ENCODE measurements around the gene MOGAT1.

DNA sequence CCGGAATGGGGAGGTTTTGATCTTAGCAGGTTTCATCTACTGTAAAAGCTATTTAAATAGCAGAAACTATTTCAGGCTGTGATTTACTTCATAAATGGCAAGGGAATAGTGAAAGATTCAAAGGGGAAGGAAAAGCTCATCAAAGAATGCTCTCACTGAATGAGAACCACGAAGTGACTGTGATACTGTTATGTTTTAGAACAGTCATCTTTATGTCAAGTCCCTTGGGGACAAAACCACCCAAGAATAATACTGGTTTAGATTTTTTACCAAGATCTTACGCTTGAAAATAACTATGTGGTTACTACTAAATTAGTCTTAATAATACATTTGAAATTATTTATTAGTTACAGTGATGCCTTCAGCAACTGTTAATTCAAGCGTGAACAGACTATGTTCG is 43.7 kb upstream of the MOGAT1 start:
- TF ChIP-seq, protein P1, sequence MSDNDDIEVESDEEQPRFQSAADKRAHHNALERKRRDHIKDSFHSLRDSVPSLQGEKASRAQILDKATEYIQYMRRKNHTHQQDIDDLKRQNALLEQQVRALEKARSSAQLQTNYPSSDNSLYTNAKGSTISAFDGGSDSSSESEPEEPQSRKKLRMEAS (CRISPR knock-in tag; IDR thresholded peaks at IDR 0.05) = no peak
- TF ChIP-seq EHMT2 (IDR thresholded peaks at IDR 0.05) (no peak), ATF1 (CRISPR knock-in tag; IDR thresholded peaks at IDR 0.05) (no peak), ATF1 (tag; IDR thresholded peaks at IDR 0.05) (no peak), CBFB (CRISPR knock-in tag; IDR thresholded peaks at IDR 0.05) (no peak)
- TF ChIP-seq, protein P2, sequence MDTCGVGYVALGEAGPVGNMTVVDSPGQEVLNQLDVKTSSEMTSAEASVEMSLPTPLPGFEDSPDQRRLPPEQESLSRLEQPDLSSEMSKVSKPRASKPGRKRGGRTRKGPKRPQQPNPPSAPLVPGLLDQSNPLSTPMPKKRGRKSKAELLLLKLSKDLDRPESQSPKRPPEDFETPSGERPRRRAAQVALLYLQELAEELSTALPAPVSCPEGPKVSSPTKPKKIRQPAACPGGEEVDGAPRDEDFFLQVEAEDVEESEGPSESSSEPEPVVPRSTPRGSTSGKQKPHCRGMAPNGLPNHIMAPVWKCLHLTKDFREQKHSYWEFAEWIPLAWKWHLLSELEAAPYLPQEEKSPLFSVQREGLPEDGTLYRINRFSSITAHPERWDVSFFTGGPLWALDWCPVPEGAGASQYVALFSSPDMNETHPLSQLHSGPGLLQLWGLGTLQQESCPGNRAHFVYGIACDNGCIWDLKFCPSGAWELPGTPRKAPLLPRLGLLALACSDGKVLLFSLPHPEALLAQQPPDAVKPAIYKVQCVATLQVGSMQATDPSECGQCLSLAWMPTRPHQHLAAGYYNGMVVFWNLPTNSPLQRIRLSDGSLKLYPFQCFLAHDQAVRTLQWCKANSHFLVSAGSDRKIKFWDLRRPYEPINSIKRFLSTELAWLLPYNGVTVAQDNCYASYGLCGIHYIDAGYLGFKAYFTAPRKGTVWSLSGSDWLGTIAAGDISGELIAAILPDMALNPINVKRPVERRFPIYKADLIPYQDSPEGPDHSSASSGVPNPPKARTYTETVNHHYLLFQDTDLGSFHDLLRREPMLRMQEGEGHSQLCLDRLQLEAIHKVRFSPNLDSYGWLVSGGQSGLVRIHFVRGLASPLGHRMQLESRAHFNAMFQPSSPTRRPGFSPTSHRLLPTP (IDR thresholded peaks at IDR 0.05; ENCODE audit: borderline replicate concordance, extremely low read depth, insufficient read length) = no peak
- TF ChIP-seq, protein P3, sequence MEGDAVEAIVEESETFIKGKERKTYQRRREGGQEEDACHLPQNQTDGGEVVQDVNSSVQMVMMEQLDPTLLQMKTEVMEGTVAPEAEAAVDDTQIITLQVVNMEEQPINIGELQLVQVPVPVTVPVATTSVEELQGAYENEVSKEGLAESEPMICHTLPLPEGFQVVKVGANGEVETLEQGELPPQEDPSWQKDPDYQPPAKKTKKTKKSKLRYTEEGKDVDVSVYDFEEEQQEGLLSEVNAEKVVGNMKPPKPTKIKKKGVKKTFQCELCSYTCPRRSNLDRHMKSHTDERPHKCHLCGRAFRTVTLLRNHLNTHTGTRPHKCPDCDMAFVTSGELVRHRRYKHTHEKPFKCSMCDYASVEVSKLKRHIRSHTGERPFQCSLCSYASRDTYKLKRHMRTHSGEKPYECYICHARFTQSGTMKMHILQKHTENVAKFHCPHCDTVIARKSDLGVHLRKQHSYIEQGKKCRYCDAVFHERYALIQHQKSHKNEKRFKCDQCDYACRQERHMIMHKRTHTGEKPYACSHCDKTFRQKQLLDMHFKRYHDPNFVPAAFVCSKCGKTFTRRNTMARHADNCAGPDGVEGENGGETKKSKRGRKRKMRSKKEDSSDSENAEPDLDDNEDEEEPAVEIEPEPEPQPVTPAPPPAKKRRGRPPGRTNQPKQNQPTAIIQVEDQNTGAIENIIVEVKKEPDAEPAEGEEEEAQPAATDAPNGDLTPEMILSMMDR (IDR thresholded peaks at IDR 0.05 in 2 of 3, conservative IDR thresholded peaks at IDR 0.05 in 1 of 3; ENCODE audit: insufficient read depth in 2 of 3, low read depth in 1 of 3, low read length in 3 of 3) = no peak
- TF ChIP-seq, protein P4, sequence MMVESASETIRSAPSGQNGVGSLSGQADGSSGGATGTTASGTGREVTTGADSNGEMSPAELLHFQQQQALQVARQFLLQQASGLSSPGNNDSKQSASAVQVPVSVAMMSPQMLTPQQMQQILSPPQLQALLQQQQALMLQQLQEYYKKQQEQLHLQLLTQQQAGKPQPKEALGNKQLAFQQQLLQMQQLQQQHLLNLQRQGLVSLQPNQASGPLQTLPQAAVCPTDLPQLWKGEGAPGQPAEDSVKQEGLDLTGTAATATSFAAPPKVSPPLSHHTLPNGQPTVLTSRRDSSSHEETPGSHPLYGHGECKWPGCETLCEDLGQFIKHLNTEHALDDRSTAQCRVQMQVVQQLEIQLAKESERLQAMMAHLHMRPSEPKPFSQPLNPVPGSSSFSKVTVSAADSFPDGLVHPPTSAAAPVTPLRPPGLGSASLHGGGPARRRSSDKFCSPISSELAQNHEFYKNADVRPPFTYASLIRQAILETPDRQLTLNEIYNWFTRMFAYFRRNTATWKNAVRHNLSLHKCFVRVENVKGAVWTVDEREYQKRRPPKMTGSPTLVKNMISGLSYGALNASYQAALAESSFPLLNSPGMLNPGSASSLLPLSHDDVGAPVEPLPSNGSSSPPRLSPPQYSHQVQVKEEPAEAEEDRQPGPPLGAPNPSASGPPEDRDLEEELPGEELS (CRISPR knock-in tag; IDR thresholded peaks at IDR 0.05; ENCODE audit: borderline replicate concordance) = no peak
